K562 (cell line): ENCODE results near the gene ICAM1. TPM values are rescaled to one million over a fixed set of nuclear protein-coding genes. Genes with fewer than 3 reads are reported as not detected.
A peak's percentile ranks its signal among the peaks of the same experiment; 100 is the strongest.

Source experiments
- ATF7 ChIP-seq: fragments of 450-650 bp; IDR thresholded peaks from 2 replicates; pipeline ENCODE4 v1.7.1; 2014; ENCODE audit warnings: mild to moderate bottlenecking, moderate library complexity
- CCAR2 ChIP-seq: fragments of 200-400 bp; formaldehyde crosslinking; IDR thresholded peaks from 2 replicates; pipeline ENCODE4 v1.6.1; 2017; ENCODE audit warnings: mild to moderate bottlenecking, low read depth, low read length
- CTCFL ChIP-seq: IDR thresholded peaks from 2 replicates; pipeline ENCODE4 v1.6.1; 2011; ENCODE audit warnings: borderline replicate concordance, low read depth, mild to moderate bottlenecking, moderate library complexity, low read length; ENCODE audit not compliant: insufficient read depth, poor library complexity, severe bottlenecking
- CXXC5 ChIP-seq: fragments of 250-450 bp; sonication (Bioruptor Pico); IDR thresholded peaks from 2 replicates; pipeline ENCODE4 v1.8.0; 2022; ENCODE audit warnings: inconsistent platforms, mild to moderate bottlenecking, moderate library complexity
- FOXJ2 ChIP-seq: fragments of 200-800 bp; sonication (Bioruptor generic); IDR thresholded peaks from 2 replicates; pipeline ENCODE4 v1.6.1; 2016; ENCODE audit warnings: missing genetic modification characterization, missing compliant biosample characterization
- HDGF ChIP-seq: fragments of 450-650 bp; IDR thresholded peaks from 2 replicates; pipeline ENCODE4 v1.6.1; 2016
- HIVEP1 ChIP-seq: fragments of 250-450 bp; sonication (Bioruptor Pico); IDR thresholded peaks from 2 replicates; pipeline ENCODE4 v1.4.0; 2020; ENCODE audit warnings: mild to moderate bottlenecking
- NCOR1 ChIP-seq: fragments of 450-650 bp; IDR thresholded peaks from 2 replicates; pipeline ENCODE4 v1.6.1; 2016; ENCODE audit warnings: mild to moderate bottlenecking, moderate library complexity
- NR1H2 ChIP-seq: sonication (generic); formaldehyde crosslinking; IDR thresholded peaks from 2 replicates; pipeline ENCODE4 v1.4.0; 2020; ENCODE audit warnings: mild to moderate bottlenecking, missing genetic modification reagents
- PBX2 ChIP-seq, 2 experiments: IDR thresholded peaks in 1 of 2; conservative IDR thresholded peaks in 1 of 2; 2 replicates each; pipeline ENCODE4 v1.6.1; 2016; ENCODE audit warnings: low read depth in 2 of 2, mild to moderate bottlenecking in 1 of 2, missing compliant biosample characterization in 1 of 2, missing genetic modification characterization in 1 of 2, moderate library complexity in 1 of 2
- RB1 ChIP-seq: fragments of 450-650 bp; IDR thresholded peaks from 2 replicates; pipeline ENCODE4 v1.6.1; 2017; ENCODE audit warnings: low read depth, mild to moderate bottlenecking
- SFPQ ChIP-seq: fragments of 200-400 bp; formaldehyde crosslinking; IDR thresholded peaks from 2 replicates; pipeline ENCODE4 v1.6.1; 2017; ENCODE audit warnings: mild to moderate bottlenecking, low read depth, low read length, moderate library complexity
- ZFP91 ChIP-seq: sonication (generic); formaldehyde crosslinking; IDR thresholded peaks from 2 replicates; pipeline ENCODE4 v1.8.0; 2022; ENCODE audit warnings: mild to moderate bottlenecking, missing genetic modification reagents
- ZNF143 ChIP-seq: sonication (generic); formaldehyde crosslinking; IDR thresholded peaks from 2 replicates; pipeline ENCODE4 v1.9.0; 2022; ENCODE audit warnings: mild to moderate bottlenecking, missing genetic modification reagents
- ZNF79 ChIP-seq: fragments of 250-450 bp; sonication (Bioruptor Pico); IDR thresholded peaks from 2 replicates; pipeline ENCODE4 v1.4.0; 2020; ENCODE audit warnings: low read depth, mild to moderate bottlenecking, moderate library complexity
- polyA plus RNA-seq, 8 experiments: library from polyadenylated mRNA; depleted of rRNA in 4 of 8; stranded (reverse) in 5 of 8; unstranded in 3 of 8; fragments of >200 nt; fragmentation: Nextera tagmentation in 2 of 8; fragmentation: Illumina TruSeq in 1 of 8; extraction: Ambion mirVana in 2 of 8; extraction: Trizol in 1 of 8; gene quantifications; 2 replicates each; pipeline versions ENCODE4 v1.2.1 to v1.2.3, GENCODE V29; 2011 to 2014; ENCODE audit warnings: inconsistent platforms in 1 of 8, missing spikeins in 1 of 8
- total RNA-seq, 7 experiments: library from RNA; depleted of rRNA in 6 of 7; stranded (reverse); fragments of >200 nt in 6 of 7; fragmentation: Illumina TruSeq in 2 of 7; extraction: Trizol in 2 of 7; gene quantifications; 2 replicates each; pipeline versions ENCODE4 v1.2.1 to v1.2.3, GENCODE V29; 2011 to 2021; ENCODE audit warnings: low replicate concordance in 1 of 7

ICAM1 gene
- total and polyA plus RNA-seq, 9 of the 15 experiments (the other 6 are each of a cell fraction or from before 2014, with no cell fraction given), result 2.3 to 24.4 (median 13.4) TPM

- TF ChIP-seq PBX2 (CRISPR knock-in tag; IDR thresholded peaks at IDR 0.05; ENCODE audit: low read depth) (0 out of 2 replicates have a peak, but pooled peaks have one; percentile 2), PBX2 (tag; conservative IDR thresholded peaks at IDR 0.05; ENCODE audit: low read depth) (no peak), ATF7 (0 out of 2 replicates have a peak, but pooled peaks have one; percentile 15), HIVEP1 (CRISPR knock-in tag) (no peak), ZFP91 (CRISPR knock-in tag) (no peak), CXXC5 (CRISPR knock-in tag) (peak; percentile 61; the same call in 1 of the 2 replicates), HDGF (0 out of 2 replicates have a peak, but pooled peaks have one; percentile 49), NCOR1 (no peak; the same call in 1 of the 2 replicates), RB1 (peak; percentile 48; the same call in 1 of the 2 replicates), SFPQ (no peak), FOXJ2 (tag) (no peak), ZNF79 (CRISPR knock-in tag) (no peak), CTCFL (no peak), NR1H2 (CRISPR knock-in tag) (peak; percentile 80; the same call in 1 of the 2 replicates), ZNF143 (CRISPR knock-in tag) (no peak), CCAR2 (no peak)
Measured at GRCh38 chr19:10290876-10291553, 20.1 kb downstream of the ICAM1 start (continued).
